Activated naive CD8-positive, alpha-beta T cell treated with anti-CD3 and anti-CD28 coated beads for 36 hours (primary cell): Measurements from ENCODE around the gene ARNT2. TPM values are rescaled to one million over a fixed set of nuclear protein-coding genes. Genes with fewer than 3 reads are reported as not detected.

ENCODE experiments used
- DNase-seq: peaks from one replicate; pipeline ENCODE4 v3.0.0; 2021
- H3K27ac Mint-ChIP-seq: one replicate; pipeline ENCODE4 v1.8.0; 2022; ENCODE audit warnings: mild to moderate bottlenecking, moderate library complexity, mixed read lengths
- H3K27me3 Mint-ChIP-seq: one replicate; pipeline ENCODE4 v1.8.0; 2022; ENCODE audit warnings: mild to moderate bottlenecking, mixed read lengths
- H3K36me3 Mint-ChIP-seq: one replicate; pipeline ENCODE4 v1.8.0; 2021; ENCODE audit warnings: mild to moderate bottlenecking, mixed read lengths
- H3K4me1 Mint-ChIP-seq: one replicate; pipeline ENCODE4 v1.8.0; 2021; ENCODE audit warnings: mixed read lengths
- H3K4me3 Mint-ChIP-seq: one replicate; pipeline ENCODE4 v1.8.0; 2022; ENCODE audit warnings: mild to moderate bottlenecking, moderate library complexity, mixed read lengths
- H3K9me3 Mint-ChIP-seq: one replicate; pipeline ENCODE4 v1.8.0; 2022; ENCODE audit warnings: mixed read lengths
- total RNA-seq, 2 experiments: library from RNA; stranded (reverse); gene quantifications; one replicate each; pipeline ENCODE4 v1.2.3, GENCODE V29; 2021

ARNT2 gene
- total RNA-seq, 2 experiments from 2014 or later: not detected

- no peaks in the 10 kb centered on the region for H3K4me1 Mint-ChIP-seq
- H3K36me3 Mint-ChIP-seq: no peaks in the 10 kb centered on the region
- peaks cover 11% of the 10 kb centered on the region for H3K27me3 Mint-ChIP-seq
- H3K4me3 Mint-ChIP-seq: no peak overlapping the region
- no peak overlapping the region for H3K27ac Mint-ChIP-seq
- no peak for DNase-seq
- no peaks in the 10 kb centered on the region for H3K9me3 Mint-ChIP-seq
Measured at GRCh38 chr15:80424381-80424780, 20.2 kb downstream of the ARNT2 start.

- H3K27me3 Mint-ChIP-seq: peaks cover 9% of the 10 kb centered on the region
- DNase-seq: no peak
- no peak overlapping the region for H3K27ac Mint-ChIP-seq
- no peaks in the 10 kb centered on the region for H3K9me3 Mint-ChIP-seq
- no peak overlapping the region for H3K4me3 Mint-ChIP-seq
- no peaks in the 10 kb centered on the region for H3K36me3 Mint-ChIP-seq
- H3K4me1 Mint-ChIP-seq: no peaks in the 10 kb centered on the region
Measured at GRCh38 chr15:80426316-80426715, 22.1 kb downstream of the ARNT2 start.

- Mint-ChIP-seq H3K36me3 (no peaks in the 10 kb centered on the region), H3K27me3 (peaks cover 3% of the 10 kb centered on the region), H3K9me3 (no peaks in the 10 kb centered on the region), H3K4me3 (no peak overlapping the region), H3K4me1 (no peaks in the 10 kb centered on the region), H3K27ac (no peak overlapping the region)
- no peak for DNase-seq
Measured at GRCh38 chr15:80429964-80430363, 25.8 kb downstream of the ARNT2 start.

GRCh38 chr15:80431635-80432344, 27.6 kb downstream of the ARNT2 start:
- Mint-ChIP-seq H3K4me3 (no peak overlapping the region), H3K36me3 (no peaks in the 10 kb centered on the region), H3K27ac (no peak overlapping the region), H3K4me1 (no peaks in the 10 kb centered on the region), H3K27me3 (peaks cover 5% of the 10 kb centered on the region), H3K9me3 (no peaks in the 10 kb centered on the region)
- no peak for DNase-seq

- Mint-ChIP-seq H3K4me1 (no peaks in the 10 kb centered on the region), H3K4me3 (no peak overlapping the region), H3K27me3 (peaks cover 9% of the 10 kb centered on the region), H3K27ac (no peak overlapping the region), H3K36me3 (no peaks in the 10 kb centered on the region), H3K9me3 (no peaks in the 10 kb centered on the region)
- DNase-seq: no peak
Measured at GRCh38 chr15:80432345-80432702, 28.1 kb downstream of the ARNT2 start.

- peaks cover 9% of the 10 kb centered on the region for H3K27me3 Mint-ChIP-seq
- H3K9me3 Mint-ChIP-seq: no peaks in the 10 kb centered on the region
- H3K4me1 Mint-ChIP-seq: no peaks in the 10 kb centered on the region
- DNase-seq: no peak
- no peak overlapping the region for H3K4me3 Mint-ChIP-seq
- no peak overlapping the region for H3K27ac Mint-ChIP-seq
- H3K36me3 Mint-ChIP-seq: no peaks in the 10 kb centered on the region
Measured at GRCh38 chr15:80433836-80434235, 29.7 kb downstream of the ARNT2 start.

- DNase-seq: no peak
- H3K27me3 Mint-ChIP-seq: peaks cover 6% of the 10 kb centered on the region
Measured at GRCh38 chr15:80434926-80435720, 30.9 kb downstream of the ARNT2 start.

GRCh38 chr15:80436511-80437307, 32.5 kb downstream of the ARNT2 start:
- H3K9me3 Mint-ChIP-seq: no peaks in the 10 kb centered on the region
- no peak for DNase-seq
- H3K27me3 Mint-ChIP-seq: peaks cover 11% of the 10 kb centered on the region
- H3K36me3 Mint-ChIP-seq: no peaks in the 10 kb centered on the region
- no peak overlapping the region for H3K27ac Mint-ChIP-seq
- H3K4me1 Mint-ChIP-seq: no peaks in the 10 kb centered on the region
- no peak overlapping the region for H3K4me3 Mint-ChIP-seq

More at GRCh38 chr15:80434926-80435720, 30.9 kb downstream of the ARNT2 start:
- Mint-ChIP-seq H3K36me3 (no peaks in the 10 kb centered on the region), H3K4me1 (no peaks in the 10 kb centered on the region), H3K27ac (no peak overlapping the region), H3K9me3 (no peaks in the 10 kb centered on the region), H3K4me3 (no peak overlapping the region)

GRCh38 chr15:80437334-80437891, 33.2 kb downstream of the ARNT2 start:
- Mint-ChIP-seq H3K4me1 (no peaks in the 10 kb centered on the region), H3K9me3 (no peaks in the 10 kb centered on the region), H3K36me3 (no peaks in the 10 kb centered on the region), H3K4me3 (no peak overlapping the region), H3K27me3 (peaks cover 16% of the 10 kb centered on the region), H3K27ac (no peak overlapping the region)
- no peak for DNase-seq

- H3K36me3 Mint-ChIP-seq: no peaks in the 10 kb centered on the region
- H3K4me1 Mint-ChIP-seq: no peaks in the 10 kb centered on the region
- no peak for DNase-seq
- no peak overlapping the region for H3K27ac Mint-ChIP-seq
- no peaks in the 10 kb centered on the region for H3K9me3 Mint-ChIP-seq
- H3K27me3 Mint-ChIP-seq: peaks cover 16% of the 10 kb centered on the region
- no peak overlapping the region for H3K4me3 Mint-ChIP-seq
Measured at GRCh38 chr15:80439140-80439539, 35.0 kb downstream of the ARNT2 start.

GRCh38 chr15:80440024-80440423, 35.8 kb downstream of the ARNT2 start:
- Mint-ChIP-seq H3K4me1 (no peaks in the 10 kb centered on the region), H3K27ac (no peak overlapping the region), H3K4me3 (no peak overlapping the region), H3K9me3 (no peaks in the 10 kb centered on the region), H3K36me3 (no peaks in the 10 kb centered on the region), H3K27me3 (peaks cover 16% of the 10 kb centered on the region)
- DNase-seq: no peak

- Mint-ChIP-seq H3K27ac (no peak overlapping the region), H3K36me3 (no peaks in the 10 kb centered on the region), H3K27me3 (peaks cover 16% of the 10 kb centered on the region), H3K4me1 (no peaks in the 10 kb centered on the region), H3K4me3 (no peak overlapping the region), H3K9me3 (no peaks in the 10 kb centered on the region)
- DNase-seq: no peak
Measured at GRCh38 chr15:80441041-80441440, 36.9 kb downstream of the ARNT2 start.

- Mint-ChIP-seq H3K4me3 (no peak overlapping the region), H3K36me3 (no peaks in the 10 kb centered on the region), H3K27ac (no peak overlapping the region), H3K9me3 (no peaks in the 10 kb centered on the region), H3K27me3 (peaks cover 15% of the 10 kb centered on the region), H3K4me1 (no peaks in the 10 kb centered on the region)
- no peak for DNase-seq
Measured at GRCh38 chr15:80441714-80442113, 37.5 kb downstream of the ARNT2 start.

- Mint-ChIP-seq H3K36me3 (no peaks in the 10 kb centered on the region), H3K4me3 (no peak overlapping the region), H3K9me3 (no peaks in the 10 kb centered on the region), H3K27ac (no peak overlapping the region), H3K4me1 (no peaks in the 10 kb centered on the region), H3K27me3 (peaks cover 10% of the 10 kb centered on the region)
- DNase-seq: no peak
Measured at GRCh38 chr15:80442728-80443403, 38.7 kb downstream of the ARNT2 start.
